Measurements from ENCODE around the gene MSI2.

GRCh38 chr17:57249520-57249919 lies 6.8 kb upstream of the MSI2 start:
- TF ChIP-seq EZH2 (IDR thresholded peaks at IDR 0.05; ENCODE audit: insufficient read depth, poor library complexity, severe bottlenecking) (no peak), EZH2phosphoT487 (IDR thresholded peaks at IDR 0.05; ENCODE audit: insufficient read depth, low read depth) (no peak)

Data from GM23248 (cell line).